HG03460 (cell line): ENCODE data around the gene KMT5B.
A peak's percentile ranks its signal among the peaks of the same experiment; 100 is the strongest.

Experiments used
- ATAC-seq: cut with Tn5 transposase; IDR thresholded peaks from one replicate; pipeline ENCODE4 v1.9.1; 2021; ENCODE audit not compliant: unreplicated experiment

Gene KMT5B

DNA sequence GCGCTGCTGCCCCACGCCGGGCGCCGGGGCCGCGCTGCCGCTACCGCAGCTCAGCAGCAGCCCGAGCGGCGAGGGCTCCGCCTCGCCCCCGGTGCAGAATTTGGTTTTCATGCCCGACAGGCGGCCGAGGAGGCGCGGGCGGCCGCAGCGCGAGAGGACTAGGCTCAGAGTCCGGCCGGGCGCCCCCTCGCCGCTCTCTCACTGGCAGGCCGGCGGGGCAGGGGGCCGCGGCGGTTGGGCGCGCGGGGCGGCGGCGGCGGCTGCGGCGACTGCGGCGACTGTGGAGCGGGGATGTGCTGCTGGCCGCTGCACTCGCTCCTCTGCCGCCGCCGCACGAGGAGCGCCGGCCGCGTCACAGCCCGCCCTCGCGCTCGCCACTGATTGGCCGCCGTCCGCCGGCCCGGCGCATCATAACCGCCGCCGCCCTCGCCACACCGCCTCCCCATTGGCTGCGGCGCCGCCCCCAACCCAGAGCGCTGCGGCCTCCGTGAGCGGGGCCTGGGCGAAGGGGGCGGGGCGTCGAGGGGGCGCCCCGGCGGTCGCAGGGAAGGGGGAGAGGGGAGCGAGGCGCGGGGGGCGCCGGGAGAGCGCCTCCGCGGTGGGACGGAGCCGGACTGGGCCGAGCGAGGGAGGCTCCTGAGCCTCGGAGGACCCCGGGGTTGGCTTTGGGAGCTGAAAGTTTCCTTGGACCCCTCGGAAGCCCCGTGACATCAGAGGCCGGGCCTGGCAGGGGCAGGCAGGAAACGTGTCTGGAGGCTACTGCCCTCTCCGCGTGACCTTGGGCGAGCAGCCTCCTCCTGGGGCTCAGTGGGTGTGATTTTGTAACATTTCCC, 91.8 kb downstream of the KMT5B start, which contains the start of gene CHKA:
CHKA (minus strand) TSS at position 322 of the 833 bp plus-strand sequence; CDS start at position 111, 211 bp downstream.
- ATAC-seq, result peak; percentile 80

DNA sequence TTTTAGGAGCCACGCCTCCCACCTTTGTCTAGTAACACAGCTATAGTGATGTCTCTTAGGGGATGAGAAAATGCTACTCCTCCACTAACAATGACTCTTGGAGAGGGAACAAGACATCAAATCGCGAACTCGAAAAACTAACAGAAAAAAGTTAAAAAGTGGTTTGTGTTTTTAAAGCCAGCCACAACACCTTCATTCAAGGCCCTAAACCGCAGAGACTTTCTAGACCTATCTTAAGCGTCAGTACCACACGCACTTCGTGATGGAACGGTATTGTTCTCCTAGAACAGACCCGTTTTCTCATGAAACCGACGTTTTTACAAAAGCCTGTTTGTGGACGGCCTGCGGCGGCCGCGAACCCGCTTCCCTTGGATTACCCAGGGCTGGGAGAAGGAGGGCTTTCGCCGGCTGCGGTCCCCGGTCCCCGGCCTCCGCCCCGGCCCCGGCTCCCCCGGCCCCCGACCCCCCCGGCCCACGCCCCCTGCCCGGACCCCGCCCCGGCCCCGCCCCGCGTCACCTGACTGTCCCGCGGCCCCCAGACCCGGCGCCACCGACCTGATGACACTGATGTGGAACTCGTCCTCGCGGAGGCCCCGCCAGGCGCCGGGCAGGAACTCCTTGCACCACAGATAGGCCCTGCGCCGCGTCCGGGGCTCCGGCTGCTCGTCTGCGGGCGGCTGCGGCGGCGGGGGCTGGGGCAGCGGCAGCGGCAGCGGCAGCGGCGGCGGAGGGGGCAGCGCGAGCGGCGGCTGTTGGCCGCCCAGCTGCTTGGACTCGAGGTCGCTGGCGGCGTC, 92.6 kb downstream of the KMT5B start:
- ATAC-seq, result peak; percentile 13

DNA sequence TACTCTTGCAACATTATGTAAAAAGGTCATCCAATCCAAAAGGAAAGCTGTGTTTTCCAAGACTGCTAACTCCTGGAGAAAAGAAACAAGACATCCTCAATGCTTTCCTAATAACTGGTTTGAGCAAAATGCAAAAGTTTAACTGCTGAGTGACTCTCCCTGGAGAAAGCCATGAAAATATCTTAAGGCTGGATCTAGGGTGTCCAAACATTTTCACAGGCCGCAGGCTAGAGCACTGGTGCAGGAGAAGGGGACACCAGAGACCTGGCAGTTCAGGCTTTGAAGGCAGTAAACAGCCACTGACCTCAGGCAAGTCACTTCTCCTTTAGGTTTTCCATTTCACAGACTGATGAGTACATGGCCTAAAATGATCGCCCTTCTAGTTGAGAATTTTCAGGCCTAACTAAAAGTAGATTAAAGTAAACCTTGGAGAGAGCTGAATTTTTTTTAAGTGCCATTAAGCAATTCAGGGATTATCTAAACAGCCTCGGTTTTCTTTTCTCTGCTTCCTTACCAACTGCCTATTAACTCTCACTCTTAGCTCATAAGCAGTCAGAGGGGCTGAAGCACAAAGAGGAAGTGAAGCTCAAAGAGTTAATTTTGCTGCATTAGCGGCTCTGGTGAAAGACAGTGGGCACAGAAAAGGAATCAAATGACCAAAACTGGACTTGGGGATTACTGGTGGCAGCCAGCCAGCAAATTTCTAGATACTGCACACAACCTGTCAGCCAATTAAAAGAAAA, 94.2 kb downstream of the KMT5B start:
- no peak for ATAC-seq

DNA sequence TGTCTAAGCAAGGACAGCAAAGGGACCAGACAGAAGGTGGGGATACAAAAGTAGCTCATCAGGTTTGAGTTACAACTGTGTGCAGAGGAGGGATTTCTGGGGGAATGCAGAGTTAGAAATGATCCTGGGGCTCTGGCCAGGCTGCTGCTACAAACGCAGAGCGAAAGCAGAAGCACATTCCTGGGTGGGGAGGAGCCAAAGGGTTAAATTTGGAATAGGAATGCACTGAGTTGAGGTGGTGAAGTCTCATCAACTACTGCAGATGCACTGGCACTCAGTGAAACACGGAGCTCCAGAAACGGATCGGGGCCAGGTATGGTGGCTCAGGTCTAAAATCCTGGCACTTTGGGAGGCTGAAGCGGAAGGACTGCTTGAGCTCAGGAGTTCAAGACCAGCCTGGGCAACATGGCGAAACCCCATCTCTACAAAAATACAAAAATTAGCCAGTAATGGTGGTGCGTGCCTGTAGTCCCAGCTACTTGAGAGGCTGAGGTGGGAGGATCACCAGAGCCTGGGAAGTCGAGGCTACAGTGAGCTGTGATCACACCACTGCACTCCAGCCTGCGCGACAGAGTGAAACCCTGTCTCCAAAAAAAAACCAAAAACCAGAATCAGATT, 95.1 kb downstream of the KMT5B start:
- no peak for ATAC-seq

DNA sequence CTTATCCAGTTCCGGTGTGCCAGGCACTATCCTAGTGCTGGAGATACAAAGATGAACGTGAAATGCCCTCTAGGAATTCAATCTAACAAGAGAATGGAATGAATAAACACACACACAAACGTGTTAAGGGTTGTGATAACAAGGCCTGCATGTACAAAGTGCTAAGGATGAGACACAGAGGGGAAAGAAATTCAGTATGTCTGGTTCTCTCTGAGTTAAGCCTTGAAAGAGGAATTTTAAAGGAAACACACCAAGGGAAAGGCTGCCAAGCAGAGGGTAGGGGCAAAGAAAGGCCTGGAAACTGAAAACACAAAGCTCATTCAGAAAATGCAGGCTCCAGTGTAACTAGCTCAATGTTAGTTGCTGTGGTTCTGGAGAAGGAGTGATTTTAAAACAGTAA, 96.1 kb downstream of the KMT5B start:
- no peak for ATAC-seq

DNA sequence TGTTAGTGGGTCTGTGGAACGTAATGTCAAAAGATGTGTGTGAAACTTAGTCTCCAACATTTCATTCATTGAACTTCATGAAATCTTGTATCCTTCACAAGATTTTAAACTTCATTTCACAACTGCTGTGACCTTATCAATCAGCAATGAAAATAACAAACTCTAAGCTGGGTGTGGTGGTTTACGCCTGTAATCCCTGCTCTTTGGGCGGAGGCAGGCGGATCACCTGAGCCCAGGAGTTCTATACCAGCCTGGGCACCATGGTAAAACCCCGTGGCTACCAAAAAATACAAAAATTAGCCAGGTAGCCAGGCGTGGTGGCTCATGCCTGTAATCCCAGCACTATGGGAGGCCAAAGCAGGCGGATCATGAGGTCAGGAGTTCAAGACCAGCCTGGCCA, 97.0 kb downstream of the KMT5B start:
- ATAC-seq, result no peak

DNA sequence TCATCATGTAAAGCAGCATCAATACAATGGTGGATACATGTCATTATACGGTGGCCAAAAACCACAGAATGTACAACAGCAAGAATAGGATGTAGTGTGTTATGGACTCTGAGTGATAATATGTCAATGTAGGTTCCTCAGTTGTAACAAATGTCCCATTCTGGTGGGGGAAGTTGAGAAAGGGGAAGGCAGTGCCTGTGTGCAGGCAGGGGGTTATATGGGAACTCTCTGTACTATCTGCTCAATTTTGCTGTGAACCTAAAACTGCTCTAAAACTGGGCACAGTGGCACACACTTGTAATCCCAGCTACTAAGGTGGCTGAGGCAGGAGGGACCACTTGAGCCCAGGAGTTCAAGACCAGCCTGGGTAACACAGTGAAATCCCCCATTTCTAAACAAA, 97.8 kb downstream of the KMT5B start:
- ATAC-seq, result no peak

DNA sequence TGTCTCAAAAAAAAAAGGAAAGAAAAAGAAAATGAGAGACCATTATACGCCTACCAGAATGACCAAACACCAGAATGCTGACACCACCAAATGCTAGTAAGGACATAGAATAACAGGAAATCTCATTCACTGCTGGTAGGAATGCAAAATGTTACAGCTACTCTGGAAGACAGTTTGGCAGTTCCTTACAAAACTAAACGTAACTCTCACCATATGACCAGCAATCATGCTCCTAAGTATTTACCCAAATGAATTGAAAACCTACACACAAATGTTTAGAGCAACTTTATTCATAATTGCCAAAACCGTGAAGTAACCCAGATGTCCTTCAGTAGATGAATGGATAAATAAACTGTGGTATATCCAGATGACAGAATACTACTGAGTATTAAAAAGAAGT, 99.1 kb downstream of the KMT5B start:
- ATAC-seq, result no peak

DNA sequence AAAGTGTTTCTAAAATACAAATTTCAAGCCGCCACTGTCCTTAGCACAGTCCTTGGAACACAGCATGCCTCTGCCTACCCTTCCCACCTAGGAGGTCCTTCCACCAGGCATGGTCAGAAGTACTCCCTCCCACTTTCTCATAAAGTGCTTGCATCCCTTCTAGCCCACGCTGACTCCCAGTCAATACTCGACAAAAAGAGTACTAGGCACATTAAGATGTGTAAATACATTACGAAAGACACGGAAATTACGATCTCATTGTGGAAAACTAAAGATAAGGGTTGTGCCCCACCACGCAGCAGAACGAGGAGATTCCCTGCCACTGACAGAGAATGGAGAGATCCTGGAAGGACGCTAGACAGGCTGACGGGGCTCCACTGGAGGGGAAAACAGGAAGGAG, 105.4 kb downstream of the KMT5B start:
- no peak for ATAC-seq

DNA sequence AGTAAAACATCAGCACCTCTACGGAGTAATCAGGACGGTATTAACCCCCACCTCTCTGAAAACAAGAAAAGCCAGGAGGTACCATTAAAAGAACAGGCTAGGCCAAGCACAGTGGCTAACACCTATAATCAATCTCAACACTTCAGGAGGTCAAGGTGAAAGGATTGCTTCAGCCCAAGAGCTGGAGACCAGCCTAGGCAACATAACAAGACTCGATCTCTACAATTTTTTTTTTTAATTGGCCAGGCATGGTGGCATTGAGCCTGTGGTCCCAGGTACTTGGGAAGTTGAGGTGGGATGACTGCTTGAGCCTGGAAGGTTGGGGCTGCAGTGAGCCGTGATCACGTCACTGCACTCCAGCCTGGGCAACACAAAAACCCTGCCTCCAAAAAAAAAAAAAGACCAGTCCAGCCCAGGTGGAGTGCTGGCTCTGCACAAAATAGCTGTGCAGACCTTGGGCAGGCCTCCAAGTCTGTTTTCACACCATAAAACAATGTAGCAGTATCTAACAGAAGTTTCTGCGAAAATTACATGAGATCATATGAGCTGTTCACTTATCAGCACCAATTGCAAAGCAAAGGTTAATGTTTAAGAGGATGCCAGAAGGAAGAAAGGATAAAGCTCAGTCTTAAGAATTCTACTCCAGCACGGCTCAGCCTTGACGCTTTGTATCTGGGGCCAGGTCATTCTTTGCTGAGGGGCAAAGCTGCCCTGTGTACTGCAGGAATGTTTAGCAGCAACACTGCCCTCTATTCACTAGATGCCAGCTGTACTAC, 106.7 kb downstream of the KMT5B start:
- ATAC-seq, result no peak
